Astrocyte (in vitro differentiated cells and primary cell): Measurements from ENCODE around the gene FAM168B.

Experiments
- EZH2 ChIP-seq: IDR thresholded peaks from 2 replicates; pipeline ENCODE4 v1.6.1; 2012; ENCODE audit warnings: mild to moderate bottlenecking, low read length, inconsistent platforms; ENCODE audit not compliant: insufficient read depth
- TF ChIP-seq, protein P1 (sequence below): IDR thresholded peaks from 2 replicates; pipeline ENCODE4 v1.5.1; 2011; ENCODE audit warnings: low read depth, mild to moderate bottlenecking, inconsistent platforms, low read length, moderate library complexity; ENCODE audit not compliant: insufficient read depth

DNA sequence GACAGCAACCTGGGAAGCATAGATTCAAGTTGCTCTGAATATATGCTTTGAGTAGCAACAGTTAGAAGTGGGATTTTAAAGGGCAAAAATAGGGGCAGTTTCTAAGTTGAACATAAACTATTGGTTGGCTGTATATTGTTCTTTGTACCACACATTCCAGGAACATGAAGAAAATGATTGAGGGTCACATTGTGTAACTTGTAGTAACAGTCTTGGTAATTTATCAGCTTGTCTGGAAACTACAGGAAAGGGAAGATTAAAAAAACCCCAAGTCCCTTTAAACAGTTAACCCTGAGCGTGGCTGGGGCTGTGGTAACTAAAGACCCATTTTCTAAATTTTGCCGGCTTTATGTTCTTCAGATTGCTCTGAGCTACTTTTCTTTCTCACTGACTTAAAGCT, 19.3 kb upstream of the FAM168B start:
- TF ChIP-seq, protein P1, sequence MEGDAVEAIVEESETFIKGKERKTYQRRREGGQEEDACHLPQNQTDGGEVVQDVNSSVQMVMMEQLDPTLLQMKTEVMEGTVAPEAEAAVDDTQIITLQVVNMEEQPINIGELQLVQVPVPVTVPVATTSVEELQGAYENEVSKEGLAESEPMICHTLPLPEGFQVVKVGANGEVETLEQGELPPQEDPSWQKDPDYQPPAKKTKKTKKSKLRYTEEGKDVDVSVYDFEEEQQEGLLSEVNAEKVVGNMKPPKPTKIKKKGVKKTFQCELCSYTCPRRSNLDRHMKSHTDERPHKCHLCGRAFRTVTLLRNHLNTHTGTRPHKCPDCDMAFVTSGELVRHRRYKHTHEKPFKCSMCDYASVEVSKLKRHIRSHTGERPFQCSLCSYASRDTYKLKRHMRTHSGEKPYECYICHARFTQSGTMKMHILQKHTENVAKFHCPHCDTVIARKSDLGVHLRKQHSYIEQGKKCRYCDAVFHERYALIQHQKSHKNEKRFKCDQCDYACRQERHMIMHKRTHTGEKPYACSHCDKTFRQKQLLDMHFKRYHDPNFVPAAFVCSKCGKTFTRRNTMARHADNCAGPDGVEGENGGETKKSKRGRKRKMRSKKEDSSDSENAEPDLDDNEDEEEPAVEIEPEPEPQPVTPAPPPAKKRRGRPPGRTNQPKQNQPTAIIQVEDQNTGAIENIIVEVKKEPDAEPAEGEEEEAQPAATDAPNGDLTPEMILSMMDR, result no peak
- TF ChIP-seq EZH2, result no peak
